ENCODE measurements around the gene ACADL. TPM values are rescaled to one million over a fixed set of nuclear protein-coding genes. Genes with fewer than 3 reads are reported as not detected.
A peak's percentile ranks its signal among the peaks of the same experiment; 100 is the strongest.

The ACADL gene
- total and polyA plus RNA-seq, 2 of the 13 experiments (the other 11 are each of a cell fraction or from before 2014, with no cell fraction given): not detected

DNA sequence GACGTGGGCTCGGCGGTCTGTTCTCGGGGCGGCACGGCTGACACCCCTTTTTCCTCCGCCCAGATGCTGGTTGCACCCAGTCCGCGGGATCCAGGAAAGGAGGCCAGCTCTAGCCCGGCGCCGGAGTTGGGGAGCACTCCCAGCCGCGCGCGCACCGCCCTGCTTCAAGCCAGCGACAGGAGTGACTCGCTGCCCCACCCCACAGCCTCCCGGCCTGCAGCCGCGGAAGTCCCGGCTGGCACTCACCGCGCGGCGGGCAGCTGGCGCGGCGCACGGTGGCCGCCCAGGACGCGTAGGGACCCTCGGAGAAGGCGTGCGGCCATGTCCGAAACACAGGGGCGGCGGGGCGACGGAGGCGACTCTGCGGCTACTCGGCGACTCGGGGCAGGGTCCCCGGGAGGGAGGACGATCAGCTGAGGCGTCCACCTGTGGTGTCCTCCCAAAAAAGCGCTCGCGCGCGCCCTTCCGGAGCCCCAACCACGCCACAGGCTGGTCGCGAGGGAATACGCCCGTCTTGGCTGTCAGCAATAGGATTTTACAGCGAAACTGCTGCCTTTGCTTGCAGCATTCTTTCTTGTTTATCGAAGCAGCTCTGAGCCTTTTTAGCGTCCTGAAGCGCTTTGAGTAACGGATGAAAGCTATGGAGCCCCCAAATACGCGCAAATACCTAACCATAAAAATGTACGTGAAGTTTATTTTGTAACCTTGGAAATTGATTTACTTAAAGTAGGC is at the start of gene ACADL (continued):
- TF ChIP-seq, protein P1, sequence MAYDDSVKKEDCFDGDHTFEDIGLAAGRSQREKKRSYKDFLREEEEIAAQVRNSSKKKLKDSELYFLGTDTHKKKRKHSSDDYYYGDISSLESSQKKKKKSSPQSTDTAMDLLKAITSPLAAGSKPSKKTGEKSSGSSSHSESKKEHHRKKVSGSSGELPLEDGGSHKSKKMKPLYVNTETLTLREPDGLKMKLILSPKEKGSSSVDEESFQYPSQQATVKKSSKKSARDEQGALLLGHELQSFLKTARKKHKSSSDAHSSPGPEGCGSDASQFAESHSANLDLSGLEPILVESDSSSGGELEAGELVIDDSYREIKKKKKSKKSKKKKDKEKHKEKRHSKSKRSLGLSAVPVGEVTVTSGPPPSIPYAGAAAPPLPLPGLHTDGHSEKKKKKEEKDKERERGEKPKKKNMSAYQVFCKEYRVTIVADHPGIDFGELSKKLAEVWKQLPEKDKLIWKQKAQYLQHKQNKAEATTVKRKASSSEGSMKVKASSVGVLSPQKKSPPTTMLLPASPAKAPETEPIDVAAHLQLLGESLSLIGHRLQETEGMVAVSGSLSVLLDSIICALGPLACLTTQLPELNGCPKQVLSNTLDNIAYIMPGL (CRISPR knock-in tag; IDR thresholded peaks at IDR 0.05; ENCODE audit: borderline replicate concordance in 1 of 2, low read depth in 1 of 2): peak in 1 of 2 experiments; percentile 18; a peak in 1 of 4 replicates
- TF ChIP-seq EZH2 (conservative IDR thresholded peaks at IDR 0.05; ENCODE audit: low read depth, low read length) (peak; percentile 79; the same call in 1 of the 2 replicates), ZNF501 (CRISPR knock-in tag; IDR thresholded peaks at IDR 0.05) (peak; percentile 92), ZNF724P (CRISPR knock-in tag; IDR thresholded peaks at IDR 0.05; ENCODE audit: borderline replicate concordance) (peak; percentile 75; the same call in 1 of the 2 replicates), NRL (CRISPR knock-in tag; IDR thresholded peaks at IDR 0.05; ENCODE audit: borderline replicate concordance) (no peak; the same call in 1 of the 2 replicates), ZNF768 (CRISPR knock-in tag; IDR thresholded peaks at IDR 0.05) (peak; percentile 50), LCORL (IDR thresholded peaks at IDR 0.05) (no peak), LCORL (CRISPR knock-in tag; IDR thresholded peaks at IDR 0.05) (peak; percentile 21; the same call in 1 of the 2 replicates), MTA1 (CRISPR knock-in tag; IDR thresholded peaks at IDR 0.05; ENCODE audit: borderline replicate concordance) (peak; percentile 69; the same call in 1 of the 2 replicates), SAP130 (CRISPR knock-in tag; IDR thresholded peaks at IDR 0.05; ENCODE audit: low read depth) (0 out of 2 replicates have a peak, but pooled peaks have one; percentile 16), GABPB1 (CRISPR knock-in tag; IDR thresholded peaks at IDR 0.05) (peak; percentile 62; the same call in 1 of the 2 replicates), FOXO1 (CRISPR knock-in tag; IDR thresholded peaks at IDR 0.05) (no peak), TOE1 (CRISPR knock-in tag; IDR thresholded peaks at IDR 0.05) (no peak), CEBPB (IDR thresholded peaks at IDR 0.05; ENCODE audit: borderline replicate concordance, low read depth, low read length) (no peak), MAX (IDR thresholded peaks at IDR 0.05) (peak; percentile 22; the same call in 1 of the 2 replicates), ZNF792 (CRISPR knock-in tag; IDR thresholded peaks at IDR 0.05) (no peak)
- TF ChIP-seq, protein P2, sequence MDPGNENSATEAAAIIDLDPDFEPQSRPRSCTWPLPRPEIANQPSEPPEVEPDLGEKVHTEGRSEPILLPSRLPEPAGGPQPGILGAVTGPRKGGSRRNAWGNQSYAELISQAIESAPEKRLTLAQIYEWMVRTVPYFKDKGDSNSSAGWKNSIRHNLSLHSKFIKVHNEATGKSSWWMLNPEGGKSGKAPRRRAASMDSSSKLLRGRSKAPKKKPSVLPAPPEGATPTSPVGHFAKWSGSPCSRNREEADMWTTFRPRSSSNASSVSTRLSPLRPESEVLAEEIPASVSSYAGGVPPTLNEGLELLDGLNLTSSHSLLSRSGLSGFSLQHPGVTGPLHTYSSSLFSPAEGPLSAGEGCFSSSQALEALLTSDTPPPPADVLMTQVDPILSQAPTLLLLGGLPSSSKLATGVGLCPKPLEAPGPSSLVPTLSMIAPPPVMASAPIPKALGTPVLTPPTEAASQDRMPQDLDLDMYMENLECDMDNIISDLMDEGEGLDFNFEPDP (CRISPR knock-in tag; conservative IDR thresholded peaks at IDR 0.05): peak; percentile 93; the same call in 1 of the 2 replicates
- TF ChIP-seq, protein P3, sequence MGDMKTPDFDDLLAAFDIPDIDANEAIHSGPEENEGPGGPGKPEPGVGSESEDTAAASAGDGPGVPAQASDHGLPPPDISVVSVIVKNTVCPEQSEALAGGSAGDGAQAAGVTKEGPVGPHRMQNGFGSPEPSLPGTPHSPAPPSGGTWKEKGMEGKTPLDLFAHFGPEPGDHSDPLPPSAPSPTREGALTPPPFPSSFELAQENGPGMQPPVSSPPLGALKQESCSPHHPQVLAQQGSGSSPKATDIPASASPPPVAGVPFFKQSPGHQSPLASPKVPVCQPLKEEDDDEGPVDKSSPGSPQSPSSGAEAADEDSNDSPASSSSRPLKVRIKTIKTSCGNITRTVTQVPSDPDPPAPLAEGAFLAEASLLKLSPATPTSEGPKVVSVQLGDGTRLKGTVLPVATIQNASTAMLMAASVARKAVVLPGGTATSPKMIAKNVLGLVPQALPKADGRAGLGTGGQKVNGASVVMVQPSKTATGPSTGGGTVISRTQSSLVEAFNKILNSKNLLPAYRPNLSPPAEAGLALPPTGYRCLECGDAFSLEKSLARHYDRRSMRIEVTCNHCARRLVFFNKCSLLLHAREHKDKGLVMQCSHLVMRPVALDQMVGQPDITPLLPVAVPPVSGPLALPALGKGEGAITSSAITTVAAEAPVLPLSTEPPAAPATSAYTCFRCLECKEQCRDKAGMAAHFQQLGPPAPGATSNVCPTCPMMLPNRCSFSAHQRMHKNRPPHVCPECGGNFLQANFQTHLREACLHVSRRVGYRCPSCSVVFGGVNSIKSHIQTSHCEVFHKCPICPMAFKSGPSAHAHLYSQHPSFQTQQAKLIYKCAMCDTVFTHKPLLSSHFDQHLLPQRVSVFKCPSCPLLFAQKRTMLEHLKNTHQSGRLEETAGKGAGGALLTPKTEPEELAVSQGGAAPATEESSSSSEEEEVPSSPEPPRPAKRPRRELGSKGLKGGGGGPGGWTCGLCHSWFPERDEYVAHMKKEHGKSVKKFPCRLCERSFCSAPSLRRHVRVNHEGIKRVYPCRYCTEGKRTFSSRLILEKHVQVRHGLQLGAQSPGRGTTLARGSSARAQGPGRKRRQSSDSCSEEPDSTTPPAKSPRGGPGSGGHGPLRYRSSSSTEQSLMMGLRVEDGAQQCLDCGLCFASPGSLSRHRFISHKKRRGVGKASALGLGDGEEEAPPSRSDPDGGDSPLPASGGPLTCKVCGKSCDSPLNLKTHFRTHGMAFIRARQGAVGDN (CRISPR knock-in tag; IDR thresholded peaks at IDR 0.05): peak; percentile 80
- TF ChIP-seq, protein P4, sequence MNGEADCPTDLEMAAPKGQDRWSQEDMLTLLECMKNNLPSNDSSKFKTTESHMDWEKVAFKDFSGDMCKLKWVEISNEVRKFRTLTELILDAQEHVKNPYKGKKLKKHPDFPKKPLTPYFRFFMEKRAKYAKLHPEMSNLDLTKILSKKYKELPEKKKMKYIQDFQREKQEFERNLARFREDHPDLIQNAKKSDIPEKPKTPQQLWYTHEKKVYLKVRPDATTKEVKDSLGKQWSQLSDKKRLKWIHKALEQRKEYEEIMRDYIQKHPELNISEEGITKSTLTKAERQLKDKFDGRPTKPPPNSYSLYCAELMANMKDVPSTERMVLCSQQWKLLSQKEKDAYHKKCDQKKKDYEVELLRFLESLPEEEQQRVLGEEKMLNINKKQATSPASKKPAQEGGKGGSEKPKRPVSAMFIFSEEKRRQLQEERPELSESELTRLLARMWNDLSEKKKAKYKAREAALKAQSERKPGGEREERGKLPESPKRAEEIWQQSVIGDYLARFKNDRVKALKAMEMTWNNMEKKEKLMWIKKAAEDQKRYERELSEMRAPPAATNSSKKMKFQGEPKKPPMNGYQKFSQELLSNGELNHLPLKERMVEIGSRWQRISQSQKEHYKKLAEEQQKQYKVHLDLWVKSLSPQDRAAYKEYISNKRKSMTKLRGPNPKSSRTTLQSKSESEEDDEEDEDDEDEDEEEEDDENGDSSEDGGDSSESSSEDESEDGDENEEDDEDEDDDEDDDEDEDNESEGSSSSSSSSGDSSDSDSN (CRISPR knock-in tag; IDR thresholded peaks at IDR 0.05): peak; percentile 86; the same call in 1 of the 2 replicates

Data from HepG2 (cell line).